Mammary epithelial cell (primary cell): ENCODE data around the gene FAM32A.

Experiments used
- EZH2 ChIP-seq: IDR thresholded peaks from 2 replicates; pipeline ENCODE4 v1.6.1; 2012; ENCODE audit warnings: low read length, inconsistent platforms, borderline replicate concordance
- TF ChIP-seq, protein P1 (sequence below), 2 donors: IDR thresholded peaks in 1 of 2; conservative IDR thresholded peaks in 1 of 2; 2 replicates each; pipeline ENCODE4 v1.5.1; 2011 to 2012; ENCODE audit warnings: inconsistent platforms in 2 of 2, low read length in 2 of 2, mild to moderate bottlenecking in 2 of 2, control low read depth in 1 of 2, low read depth in 1 of 2; ENCODE audit not compliant: insufficient read depth in 1 of 2; ENCODE audit errors: extremely low read depth in 1 of 2

- TF ChIP-seq, protein P1, sequence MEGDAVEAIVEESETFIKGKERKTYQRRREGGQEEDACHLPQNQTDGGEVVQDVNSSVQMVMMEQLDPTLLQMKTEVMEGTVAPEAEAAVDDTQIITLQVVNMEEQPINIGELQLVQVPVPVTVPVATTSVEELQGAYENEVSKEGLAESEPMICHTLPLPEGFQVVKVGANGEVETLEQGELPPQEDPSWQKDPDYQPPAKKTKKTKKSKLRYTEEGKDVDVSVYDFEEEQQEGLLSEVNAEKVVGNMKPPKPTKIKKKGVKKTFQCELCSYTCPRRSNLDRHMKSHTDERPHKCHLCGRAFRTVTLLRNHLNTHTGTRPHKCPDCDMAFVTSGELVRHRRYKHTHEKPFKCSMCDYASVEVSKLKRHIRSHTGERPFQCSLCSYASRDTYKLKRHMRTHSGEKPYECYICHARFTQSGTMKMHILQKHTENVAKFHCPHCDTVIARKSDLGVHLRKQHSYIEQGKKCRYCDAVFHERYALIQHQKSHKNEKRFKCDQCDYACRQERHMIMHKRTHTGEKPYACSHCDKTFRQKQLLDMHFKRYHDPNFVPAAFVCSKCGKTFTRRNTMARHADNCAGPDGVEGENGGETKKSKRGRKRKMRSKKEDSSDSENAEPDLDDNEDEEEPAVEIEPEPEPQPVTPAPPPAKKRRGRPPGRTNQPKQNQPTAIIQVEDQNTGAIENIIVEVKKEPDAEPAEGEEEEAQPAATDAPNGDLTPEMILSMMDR (conservative IDR thresholded peaks at IDR 0.05 in 1 of 2, IDR thresholded peaks at IDR 0.05 in 1 of 2; ENCODE audit: extremely low read depth in 1 of 2, insufficient read depth in 1 of 2, low read depth in 1 of 2, low read length in 2 of 2), result no peak
- no peak for TF ChIP-seq EZH2
Observed at GRCh38 chr19:16197188-16197621, 12.0 kb downstream of the FAM32A start.
